Stimulated activated CD8-positive, alpha-beta memory T cell treated with anti-CD3 and anti-CD28 coated beads, Interleukin-4, amount 100 ng/mL, for 48 hours (primary cell): ENCODE measurements around the gene USP22.
"Not testable (repeated sequence)": the region's sequence is repeated elsewhere in the genome, so short reads cannot be mapped to it uniquely, and the experiment has no call there.

ENCODE experiments used
- DNase-seq: peaks from one replicate; pipeline ENCODE4 v3.0.0-alpha.2; 2020

Gene USP22

DNA sequence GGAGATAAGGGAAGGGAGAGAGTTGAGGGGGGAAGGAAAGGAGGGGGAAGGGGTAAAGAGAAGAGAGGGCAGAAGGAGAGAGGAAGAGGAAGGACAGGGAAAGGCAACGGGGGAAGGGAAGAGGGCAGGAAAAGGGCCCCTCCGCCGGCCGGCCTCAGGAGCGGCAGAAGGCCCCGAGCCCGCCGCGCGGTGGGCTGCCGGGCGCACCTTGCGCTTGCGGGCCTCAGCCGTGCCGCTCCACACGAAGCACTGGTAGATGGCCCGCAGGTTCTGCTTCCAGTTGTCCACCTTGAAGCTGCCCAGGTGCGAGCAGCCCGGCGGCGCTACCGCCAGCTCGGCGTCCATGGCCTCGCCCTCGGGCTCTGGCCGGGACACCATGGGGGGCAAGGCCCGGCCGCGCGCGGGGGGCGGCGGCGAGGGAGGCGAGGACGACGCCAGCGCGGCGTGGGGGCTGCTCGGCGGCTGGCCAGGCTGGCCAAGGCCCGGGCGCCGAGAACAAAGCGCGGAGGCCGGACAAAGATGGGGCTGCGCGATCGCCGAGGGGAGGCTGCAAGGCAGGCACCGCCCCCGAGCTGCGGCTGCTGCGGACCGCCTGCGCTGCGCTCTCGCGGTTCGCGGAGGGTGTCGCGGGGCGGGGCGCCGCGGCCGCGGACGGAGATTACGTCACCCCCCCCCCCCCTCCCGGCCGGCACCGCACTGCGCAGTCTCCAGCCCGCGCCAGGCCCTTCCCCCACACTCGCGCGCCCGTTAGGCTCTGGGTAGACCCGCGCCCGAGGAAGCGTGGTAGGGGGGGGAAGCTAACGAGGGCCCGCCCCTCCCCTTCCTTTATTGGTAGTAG is at the start of gene USP22:
Gene USP22 (minus strand): TSS at position 554 of the 838 bp plus-strand sequence. CDS start 176 bp downstream, at position 378.
- peak; percentile 41 for DNase-seq

DNA sequence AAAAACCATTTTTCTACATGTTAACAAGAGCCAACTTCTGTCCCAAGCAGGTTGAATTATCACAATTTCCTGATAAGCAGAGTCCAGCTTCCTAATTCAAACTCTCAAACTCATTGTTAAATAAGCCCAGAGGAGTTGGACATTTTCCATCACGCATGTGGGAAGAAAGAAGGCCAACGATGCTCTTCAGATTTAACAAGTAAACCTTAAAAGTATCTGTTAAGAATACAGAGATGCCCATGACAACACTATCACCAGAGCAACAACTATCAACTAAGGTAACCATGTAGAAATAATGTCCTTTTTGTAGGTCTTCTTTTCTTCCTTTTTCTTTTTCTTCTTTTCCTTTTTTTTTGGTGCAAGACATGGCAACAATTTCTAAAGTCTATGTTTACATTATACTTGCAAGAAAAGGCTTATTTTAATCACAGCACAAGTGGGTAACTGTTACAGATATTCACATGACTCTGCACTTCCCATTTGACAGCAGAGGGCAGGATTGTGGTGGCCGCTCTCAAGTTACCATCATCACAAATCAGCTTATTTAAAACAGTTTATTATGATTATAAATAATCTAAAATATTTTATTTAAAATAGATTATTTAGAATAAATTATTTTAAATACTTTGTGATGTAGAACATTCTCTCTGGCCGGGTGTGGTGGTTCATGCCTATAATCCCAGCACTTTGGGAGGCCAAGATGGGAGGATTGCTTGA is 48.2 kb upstream of the USP22 start:
- no peak for DNase-seq

DNA sequence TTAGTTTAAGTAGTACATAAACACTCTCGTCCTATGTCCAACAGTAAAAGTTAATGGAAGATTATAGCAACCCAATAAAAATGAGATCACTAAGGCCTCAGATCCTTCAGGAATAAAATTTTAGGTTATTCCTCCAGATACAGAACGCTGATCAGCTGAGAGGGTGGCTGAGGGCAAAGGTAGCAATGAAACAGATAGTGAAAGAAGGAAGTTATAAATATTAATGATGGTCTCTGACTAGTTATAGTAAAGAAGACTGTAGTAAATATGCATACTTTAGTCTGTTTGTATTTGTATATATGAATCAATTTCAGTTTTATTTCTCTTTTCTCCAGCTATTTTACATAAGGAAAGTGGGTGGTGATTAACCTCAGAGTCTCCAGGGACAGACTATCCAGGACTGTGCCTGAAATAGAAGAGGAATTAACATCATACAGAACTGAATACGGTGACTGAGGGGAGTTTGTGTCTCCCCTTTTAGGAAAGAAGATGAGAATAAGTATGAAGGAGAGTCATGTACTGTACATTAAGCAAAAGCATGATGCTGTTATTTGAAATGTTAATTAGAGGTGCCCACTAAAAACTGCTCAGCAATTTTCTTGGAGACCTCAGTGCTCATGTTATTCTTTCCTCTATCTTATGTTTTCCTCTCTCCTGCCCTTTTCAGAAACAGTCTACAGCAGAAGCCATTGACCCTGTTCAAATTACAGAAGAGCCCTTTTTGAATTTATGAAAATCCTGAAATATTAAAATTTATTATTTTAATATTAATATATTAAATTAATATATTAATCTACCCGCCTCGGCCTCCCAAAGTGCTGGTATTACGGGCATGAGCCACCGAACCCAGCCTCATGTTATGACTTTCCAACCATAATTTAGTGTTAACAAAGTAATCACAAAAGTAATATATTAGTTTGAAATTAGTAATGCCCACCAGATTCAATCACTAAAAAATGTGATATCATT is 47.4 kb upstream of the USP22 start:
- no peak for DNase-seq

DNA sequence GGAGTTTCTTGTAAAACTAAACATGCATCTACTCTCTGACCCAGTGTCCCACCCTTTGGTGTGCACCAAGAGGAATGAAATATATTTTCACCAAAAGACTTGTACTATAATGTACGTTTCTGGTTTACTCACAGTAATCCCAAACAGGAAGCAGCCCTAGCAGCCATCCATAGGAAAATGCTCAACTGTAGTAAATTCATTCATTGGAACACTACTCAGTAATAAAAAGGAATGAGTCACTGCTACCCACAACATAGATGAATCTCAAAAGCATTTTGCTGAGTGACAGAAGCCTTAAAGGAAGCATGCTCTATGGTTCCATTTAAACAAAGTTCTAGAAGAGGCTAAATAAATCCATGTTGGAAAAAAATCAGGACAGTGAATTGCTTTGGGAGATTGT is 46.3 kb upstream of the USP22 start:
- DNase-seq = no peak

DNA sequence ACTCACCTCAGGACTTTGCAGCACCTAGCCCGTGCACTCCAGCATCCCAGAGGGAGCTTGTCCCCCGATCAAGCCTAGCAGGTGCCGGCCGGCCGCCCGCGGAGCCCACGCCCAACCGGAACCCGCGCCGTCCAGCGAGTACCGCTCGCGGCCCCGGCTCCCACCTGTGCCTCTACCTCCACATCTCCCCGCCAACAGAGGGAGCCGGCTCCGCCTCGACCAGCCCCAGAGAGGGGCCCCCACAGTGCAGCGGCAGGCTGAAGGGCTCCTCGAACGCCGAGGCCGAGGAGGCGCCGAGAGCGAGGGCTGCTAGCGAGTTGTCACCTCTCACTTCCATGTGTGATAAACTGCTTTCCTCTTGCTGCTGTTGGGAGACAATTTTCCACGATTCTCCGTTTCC is 42.9 kb upstream of the USP22 start:
- no peak for DNase-seq

DNA sequence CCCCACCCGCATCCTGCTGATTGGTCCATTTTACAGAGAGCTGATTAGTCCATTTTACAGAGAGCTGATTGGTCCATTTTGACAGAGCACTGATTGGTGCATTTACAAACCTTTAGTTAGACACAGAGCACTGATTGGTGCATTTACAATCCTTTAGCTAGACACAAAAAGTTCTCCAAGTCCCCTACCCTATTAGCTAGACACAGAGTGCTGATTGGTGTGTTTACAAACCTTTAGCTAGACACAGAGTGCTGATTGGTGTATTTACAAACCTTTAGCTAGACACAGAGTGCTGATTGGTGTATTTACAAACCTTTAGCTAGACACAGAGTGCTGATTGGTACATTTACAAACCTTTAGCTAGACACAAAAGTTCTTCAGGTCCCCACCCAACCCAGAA is 42.5 kb upstream of the USP22 start:
- not testable (repeated sequence) for DNase-seq

DNA sequence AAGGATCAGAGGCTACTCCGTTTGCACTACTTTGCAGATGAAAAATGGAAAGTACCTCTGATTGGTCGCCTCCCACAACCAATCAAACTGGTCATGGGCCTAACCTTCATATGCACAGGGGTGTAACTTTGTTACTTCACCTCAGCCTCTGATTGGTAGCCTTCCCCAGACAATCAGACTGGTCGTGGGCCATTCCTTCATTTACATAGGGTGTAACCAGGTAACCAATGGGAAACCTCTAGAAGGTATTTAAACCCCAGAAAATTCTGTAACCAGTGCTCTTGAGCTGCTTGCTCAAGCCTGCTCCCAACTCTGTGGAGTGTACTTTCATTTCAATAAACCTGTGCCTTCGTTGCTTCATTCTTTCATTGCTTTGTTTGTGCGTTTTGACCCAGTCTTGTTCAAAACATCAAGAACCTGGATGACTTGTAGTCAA is 39.2 kb upstream of the USP22 start:
- DNase-seq = no peak

DNA sequence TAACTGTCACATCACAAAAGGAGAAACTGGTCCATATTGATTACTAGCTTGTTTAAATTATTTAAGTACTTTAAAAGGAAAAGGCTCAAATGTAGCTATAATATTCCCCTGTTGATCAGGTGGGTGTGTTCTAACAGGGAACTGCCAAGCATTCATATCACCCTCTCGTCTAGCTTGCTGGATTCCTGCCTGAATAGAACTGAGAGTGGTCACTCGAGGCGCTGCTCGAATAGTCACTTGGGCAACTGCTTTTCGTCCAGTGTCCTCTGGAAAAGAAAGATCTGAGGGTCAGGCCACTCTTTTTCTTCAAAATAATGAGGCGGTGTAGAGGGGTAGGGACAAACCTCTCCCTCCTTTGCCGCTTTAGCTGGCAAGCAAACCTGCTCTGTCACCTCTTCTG is 36.4 kb upstream of the USP22 start:
- DNase-seq = no peak

DNA sequence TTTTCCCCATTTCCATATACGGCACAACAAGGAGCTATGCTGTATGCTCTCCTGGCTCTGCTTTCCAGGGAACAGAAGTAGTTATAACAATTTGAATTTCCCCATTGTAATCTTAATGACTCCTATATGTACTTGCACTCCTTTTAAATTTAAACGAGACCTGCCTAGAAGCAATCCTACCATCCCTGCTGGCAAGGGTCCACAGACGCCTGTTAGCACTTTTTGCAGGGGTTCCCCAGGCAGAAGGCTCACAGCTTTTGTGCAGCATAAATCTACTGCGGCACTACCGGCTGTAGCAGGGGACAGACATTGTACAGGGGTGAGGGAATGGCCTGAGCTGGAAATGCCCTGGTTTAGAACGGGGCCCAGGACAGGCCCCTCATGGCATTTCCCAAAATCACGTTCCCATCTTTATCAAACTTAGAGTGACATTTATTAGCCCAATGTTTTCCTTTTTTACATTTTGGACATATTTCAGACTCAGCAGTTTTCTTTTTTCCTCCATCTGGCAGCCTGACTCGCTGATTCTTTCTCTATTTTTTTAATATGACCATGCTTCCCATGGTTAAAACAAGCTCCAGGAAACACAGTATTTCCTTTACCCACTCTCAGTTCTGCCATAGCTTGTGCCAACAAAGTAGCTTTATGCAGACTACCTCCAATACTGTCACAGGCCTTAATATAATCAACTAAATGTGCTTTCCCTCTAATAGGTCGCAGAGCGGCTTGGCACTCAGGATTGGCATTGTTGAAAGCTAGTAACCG is 35.4 kb upstream of the USP22 start:
- no peak for DNase-seq

DNA sequence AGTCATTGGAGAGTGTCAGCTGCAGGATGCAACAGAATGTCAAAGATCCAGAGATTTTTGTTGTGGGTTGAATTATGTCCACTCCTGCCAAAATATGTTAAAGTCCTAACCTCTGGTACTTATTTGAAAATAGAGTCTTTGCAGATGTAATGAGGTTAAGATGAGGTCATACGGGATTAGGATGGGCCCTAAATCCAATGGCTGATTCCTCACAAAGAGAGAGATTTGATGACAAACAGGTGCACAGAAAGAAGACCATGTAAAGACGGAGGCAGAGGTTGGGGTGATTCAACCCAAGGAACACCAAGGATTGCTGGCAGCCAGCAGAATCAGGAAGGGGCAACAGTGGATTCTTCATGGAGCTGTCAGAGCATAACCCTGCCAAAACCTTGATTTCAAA is 34.5 kb upstream of the USP22 start:
- DNase-seq = no peak

DNA sequence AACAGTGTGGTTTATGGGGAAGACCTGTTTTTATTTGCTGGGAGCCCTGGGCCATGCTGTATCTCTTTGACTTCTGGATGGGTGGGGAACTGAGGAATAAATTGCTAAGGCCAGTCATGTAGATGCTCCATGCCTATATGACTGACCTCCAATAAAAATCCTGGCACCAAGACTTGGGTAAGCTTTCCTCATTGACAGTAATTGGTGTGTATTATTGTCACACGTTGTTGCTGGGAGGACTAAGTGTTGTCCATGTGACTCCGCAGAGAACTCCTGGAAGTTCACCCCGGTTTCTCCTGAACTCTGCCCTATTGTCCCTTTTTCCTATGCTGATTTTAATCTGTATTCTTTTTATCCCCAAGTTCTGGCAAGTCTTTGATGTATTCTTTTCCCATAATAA is 33.4 kb upstream of the USP22 start:
- no peak for DNase-seq

DNA sequence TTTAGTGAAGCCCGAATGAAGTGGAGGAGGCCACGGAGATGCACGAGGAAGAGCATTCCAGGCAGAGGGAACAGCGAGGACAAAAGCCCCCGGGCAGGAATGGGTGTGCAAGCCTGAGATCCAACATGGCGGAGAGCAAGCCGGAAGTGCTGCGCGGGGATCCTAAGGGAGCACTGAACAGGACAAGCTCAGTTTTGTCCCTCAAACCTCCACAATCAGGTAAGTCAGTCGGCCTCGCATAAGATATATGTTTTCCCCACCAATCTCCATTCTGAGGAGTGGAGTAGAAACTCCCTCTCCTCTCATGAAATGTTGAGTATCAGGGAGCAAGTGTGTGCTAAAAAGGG is 32.9 kb upstream of the USP22 start:
- no peak for DNase-seq

DNA sequence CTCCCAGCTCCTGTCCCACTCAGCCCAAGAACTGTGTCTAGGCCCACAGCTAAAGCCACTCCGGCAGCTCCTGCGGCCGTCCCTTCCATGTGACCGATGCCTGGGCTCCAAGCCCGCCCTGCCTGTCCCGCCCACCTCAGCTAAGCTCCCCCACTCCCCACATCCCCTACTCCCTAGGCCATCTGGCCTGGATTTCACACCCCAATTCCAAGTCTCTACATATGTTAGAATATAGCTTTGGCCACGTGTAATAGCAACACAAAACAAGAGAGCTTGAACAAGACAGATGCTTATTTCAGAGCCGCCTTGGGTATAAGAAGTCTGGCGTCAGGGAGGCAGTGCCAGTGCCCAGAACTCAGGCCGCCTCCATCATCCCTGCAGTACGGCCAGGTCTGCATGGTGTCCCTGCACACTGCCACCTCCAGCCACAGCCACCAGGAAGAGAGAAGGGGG is 30.0 kb upstream of the USP22 start:
- no peak for DNase-seq

DNA sequence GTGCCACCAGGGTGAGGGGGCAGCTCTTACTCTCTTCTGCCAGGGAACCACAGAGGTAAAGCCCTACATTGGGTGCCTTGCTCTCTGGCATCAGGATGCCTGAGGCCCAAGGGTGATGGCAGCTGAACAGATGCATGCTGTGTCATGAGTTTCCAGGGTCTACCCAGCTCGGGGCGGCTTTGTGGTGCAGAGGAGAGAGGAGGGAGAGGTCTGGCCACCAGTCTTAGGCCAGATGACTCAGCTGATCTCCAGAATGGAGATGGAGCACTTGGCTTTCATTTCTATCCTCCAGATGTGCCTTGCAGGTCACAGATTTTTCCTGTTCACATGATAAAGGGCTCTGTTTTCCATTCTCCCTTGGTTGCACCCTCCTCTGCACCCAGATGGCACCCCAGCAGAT is 23.6 kb upstream of the USP22 start:
- no peak for DNase-seq

DNA sequence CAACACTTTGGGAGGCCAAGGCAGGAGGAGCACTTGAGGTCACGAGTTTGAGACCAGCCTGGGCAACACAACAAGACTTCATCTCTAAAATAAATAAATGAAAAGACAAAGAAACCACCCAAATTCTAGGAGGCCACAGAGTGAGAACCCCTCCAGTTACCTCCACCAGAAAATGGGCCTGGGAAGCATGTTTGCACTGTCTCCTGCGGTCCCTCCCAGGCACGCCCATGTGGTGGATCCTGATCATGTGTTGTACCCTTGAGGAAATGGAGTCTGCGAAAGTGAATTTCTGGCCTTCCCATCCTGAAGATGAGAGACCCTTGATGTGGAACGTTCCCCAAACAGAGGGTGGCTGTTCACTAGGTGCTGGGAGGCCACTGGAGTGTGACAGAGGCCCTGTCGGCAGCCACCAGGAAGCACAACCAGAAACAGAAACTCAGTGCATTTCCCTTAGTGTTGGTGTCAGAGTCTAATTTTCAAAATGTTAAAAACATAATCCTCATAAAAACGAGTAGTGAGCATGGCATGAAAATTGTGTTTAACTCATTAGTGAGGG is 19.2 kb upstream of the USP22 start:
- no peak for DNase-seq

DNA sequence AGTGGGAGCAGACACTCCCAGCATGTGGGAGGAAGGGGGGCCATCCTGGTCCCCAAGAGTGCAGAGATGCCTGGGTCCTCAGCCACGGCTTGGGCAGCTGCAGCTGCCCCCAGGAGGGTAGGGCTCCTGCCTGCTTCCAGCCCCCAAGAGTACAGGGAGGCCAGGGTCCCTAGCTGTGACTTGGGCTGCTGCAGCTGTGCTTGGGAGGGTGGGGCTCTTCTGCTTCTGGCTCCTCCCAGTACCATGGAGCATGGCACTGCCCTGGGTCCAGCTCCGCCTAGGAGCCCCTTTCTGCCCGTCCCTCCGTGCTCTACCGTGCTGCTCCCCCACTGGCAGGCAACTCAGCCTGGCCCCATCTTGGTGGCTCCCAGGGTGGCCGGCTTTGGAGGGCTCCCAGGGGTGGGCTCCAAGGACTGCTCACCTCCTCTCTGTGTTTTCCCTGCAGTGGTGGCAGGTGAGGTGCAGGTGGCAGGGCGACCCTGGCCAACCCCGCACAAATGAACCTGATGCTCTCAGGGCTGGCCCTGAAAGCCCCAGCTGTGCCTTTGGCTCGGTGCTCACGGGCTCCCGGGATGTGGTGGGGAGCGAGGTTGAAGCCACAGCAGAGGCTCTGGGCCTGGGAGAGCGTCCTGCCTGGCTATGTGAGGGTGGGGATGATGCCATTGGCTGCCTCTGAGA is 18.5 kb upstream of the USP22 start:
- DNase-seq = no peak

DNA sequence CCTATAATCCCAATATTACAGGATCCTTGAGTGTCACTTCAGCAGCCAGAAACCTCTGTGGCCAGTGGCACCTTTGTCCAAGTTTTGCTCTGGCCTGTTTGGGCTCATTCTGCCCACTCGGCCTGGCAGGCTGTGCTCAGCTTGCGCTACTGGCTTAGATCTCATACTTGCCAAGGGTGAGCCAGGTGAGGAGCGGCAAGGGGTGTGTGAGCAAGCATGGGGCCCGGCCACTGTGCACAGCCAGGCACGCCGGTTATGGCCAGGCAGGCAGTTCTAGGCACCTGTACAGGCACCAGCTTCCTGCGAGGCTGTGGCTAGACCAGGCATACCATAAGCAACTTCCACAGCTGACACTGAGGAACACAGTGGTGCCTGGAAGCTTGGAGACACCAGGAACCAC is 16.9 kb upstream of the USP22 start:
- no peak for DNase-seq

DNA sequence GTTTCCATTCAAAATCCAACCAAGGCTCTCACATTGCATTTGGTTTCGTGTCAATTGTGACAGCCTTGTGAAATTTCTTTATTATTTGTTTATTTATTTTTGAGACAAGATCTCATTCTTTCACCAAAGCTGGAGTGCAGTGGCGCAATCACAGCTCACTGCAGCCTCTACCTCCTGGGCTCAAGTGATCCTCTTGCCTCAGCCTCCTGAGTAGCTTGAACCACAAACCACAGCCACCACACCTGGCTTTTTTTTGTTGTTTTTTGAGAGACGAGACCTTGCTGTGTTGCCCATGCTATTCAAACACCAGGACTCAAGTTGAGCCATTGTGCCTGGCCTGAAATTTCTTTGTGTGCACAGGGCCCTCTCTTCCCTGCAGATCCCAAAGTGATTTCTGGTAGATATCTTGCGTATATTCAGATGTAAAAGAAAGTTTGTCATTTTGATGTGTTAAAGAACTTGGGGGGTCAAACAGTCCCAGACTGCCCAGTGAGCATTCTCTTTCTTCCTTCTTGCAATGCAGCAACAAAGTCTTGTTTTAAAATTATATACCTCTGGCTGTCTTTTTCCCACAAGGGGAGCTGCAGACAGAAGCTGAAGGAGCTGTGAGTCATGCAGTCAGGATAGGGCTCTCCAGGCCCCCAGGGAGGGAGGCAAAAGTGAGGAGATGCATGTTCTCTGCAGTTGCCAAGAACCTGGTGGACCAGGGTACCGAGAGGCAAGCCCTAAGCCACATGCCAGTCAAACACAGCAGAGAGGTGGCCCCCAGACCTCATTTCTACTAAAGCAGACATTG is 15.5 kb upstream of the USP22 start:
- no peak for DNase-seq

DNA sequence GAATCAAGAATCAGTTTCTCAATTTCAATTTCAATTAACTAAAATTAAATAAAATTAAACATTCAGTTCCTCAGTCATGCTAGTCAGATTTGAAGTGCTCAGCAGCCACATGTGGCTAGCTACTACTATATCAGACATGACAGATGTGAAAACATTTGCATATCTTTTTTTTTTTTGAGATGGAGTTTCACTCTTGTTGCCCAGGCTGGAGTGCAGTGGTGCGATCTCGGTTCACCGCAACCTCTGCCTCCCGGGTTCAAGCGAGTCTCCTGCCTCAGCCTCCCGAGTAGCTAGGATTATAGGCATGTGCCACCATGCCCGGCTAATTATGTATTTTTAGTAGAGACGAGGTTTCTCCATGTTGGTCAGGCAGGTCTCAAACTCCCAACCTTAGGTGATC is 10.2 kb upstream of the USP22 start:
- not testable (repeated sequence) for DNase-seq

DNA sequence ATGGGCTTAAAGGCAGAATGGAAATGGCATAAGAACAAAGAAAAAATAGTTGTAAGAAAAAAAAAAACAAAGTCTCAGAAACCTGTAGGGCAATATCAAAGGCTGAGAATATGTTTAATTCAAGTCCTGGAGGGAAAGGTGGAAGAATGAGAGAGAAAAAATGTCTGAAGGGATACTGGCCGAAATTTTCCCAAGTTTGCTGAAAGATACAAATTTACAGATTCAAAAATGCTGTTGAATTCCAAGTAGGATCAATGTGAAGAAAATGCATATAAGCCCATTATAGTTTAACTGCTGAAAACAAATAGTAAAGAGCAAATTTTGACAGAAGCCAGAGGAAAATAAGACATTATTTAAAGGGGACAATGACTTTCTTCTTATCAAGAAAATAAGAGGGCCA is 6.6 kb upstream of the USP22 start:
- no peak for DNase-seq

DNA sequence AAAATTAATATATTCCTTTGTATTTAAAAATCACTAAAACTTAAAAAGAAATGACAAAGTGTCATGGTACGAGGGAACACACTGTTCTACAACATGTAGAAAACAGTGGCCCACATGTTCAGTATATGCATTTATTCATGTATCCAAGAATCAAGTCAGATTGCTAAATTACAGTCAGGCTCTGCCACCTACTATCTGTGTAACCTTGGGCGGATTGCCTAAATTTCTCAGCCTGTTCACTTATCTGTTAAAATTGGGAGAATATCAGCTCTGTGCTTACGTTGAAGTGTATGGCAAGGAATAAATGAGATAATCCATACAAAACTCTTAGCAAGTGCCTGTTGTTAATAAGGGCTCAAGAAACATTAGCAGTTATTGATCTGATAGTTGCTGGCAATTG is 3.4 kb upstream of the USP22 start:
- no peak for DNase-seq
